Measurements from ENCODE around the gene DGCR6L. TPM values are rescaled to one million over a fixed set of nuclear protein-coding genes. Genes with fewer than 3 reads are reported as not detected.
A peak's percentile ranks its signal among the peaks of the same experiment; 100 is the strongest.
"Not testable (repeated sequence)": the region's sequence is repeated elsewhere in the genome, so short reads cannot be mapped to it uniquely, and the experiment has no call there.

The DGCR6L gene
- total RNA-seq, 1 experiment from 2014 or later: 122 TPM

GRCh38 chr22:20271114-20271994 lies 48.5 kb downstream of the DGCR6L start:
- in situ Hi-C loops (cut with HindIII; ENCODE audit: low pct_unique_long_range_greater_than_20kb, low sequenced_read_pairs): no loop called here
- DNase-seq (ENCODE audit: low read depth): no peak

- in situ Hi-C loops (cut with HindIII; ENCODE audit: low pct_unique_long_range_greater_than_20kb, low sequenced_read_pairs): not testable (repeated sequence)
These were observed 49.4 kb downstream of the DGCR6L start for GRCh38 chr22:20270190-20271113.

GRCh38 chr22:20269673-20270072 lies 50.2 kb downstream of the DGCR6L start:
- in situ Hi-C loops (cut with HindIII; ENCODE audit: low pct_unique_long_range_greater_than_20kb, low sequenced_read_pairs); DNase-seq (ENCODE audit: low read depth): not testable (repeated sequence)

More at GRCh38 chr22:20270190-20271113, 49.4 kb downstream of the DGCR6L start:
- not testable (repeated sequence) for DNase-seq (ENCODE audit: low read depth)

- DNase-seq (ENCODE audit: low read depth); in situ Hi-C loops (cut with HindIII; ENCODE audit: low pct_unique_long_range_greater_than_20kb, low sequenced_read_pairs): not testable (repeated sequence)
These were observed 50.7 kb downstream of the DGCR6L start for GRCh38 chr22:20269201-20269600.

GRCh38 chr22:20268279-20269012 lies 51.4 kb downstream of the DGCR6L start, which contains the start of gene RTN4R:
TSS of gene RTN4R (minus strand) at chr22:20268318. CDS start at chr22:20268092, 226 bp downstream.
- in situ Hi-C loops (cut with HindIII; ENCODE audit: low pct_unique_long_range_greater_than_20kb, low sequenced_read_pairs): no loop called here
- DNase-seq (ENCODE audit: low read depth): peak; percentile 50

- DNase-seq (ENCODE audit: low read depth): peak; percentile 20
- in situ Hi-C loops (cut with HindIII; ENCODE audit: low pct_unique_long_range_greater_than_20kb, low sequenced_read_pairs): no loop called here
These were observed 52.2 kb downstream of the DGCR6L start for GRCh38 chr22:20267441-20268278.

GRCh38 chr22:20266667-20267440 lies 53.0 kb downstream of the DGCR6L start:
- DNase-seq (ENCODE audit: low read depth); in situ Hi-C loops (cut with HindIII; ENCODE audit: low pct_unique_long_range_greater_than_20kb, low sequenced_read_pairs): not testable (repeated sequence)

GRCh38 chr22:20265772-20266666 lies 53.8 kb downstream of the DGCR6L start:
- DNase-seq (ENCODE audit: low read depth); in situ Hi-C loops (cut with HindIII; ENCODE audit: low pct_unique_long_range_greater_than_20kb, low sequenced_read_pairs): not testable (repeated sequence)

GRCh38 chr22:20264614-20265452 lies 55.0 kb downstream of the DGCR6L start:
- no peak for DNase-seq (ENCODE audit: low read depth)
- in situ Hi-C loops (cut with HindIII; ENCODE audit: low pct_unique_long_range_greater_than_20kb, low sequenced_read_pairs): no loop called here

Other genes starting within 250 kb of the DGCR6L start
- 8.8 and 26.8 TPM in 2 replicates for gene DGCR8, start 239.8 kb downstream of the DGCR6L start, total RNA-seq (2014; rRNA removed; shearing (Covaris generic); ENCODE audit: low replicate concordance)
- gene RANBP1, start 204.0 kb downstream of the DGCR6L start, total RNA-seq (2014; rRNA removed; shearing (Covaris generic); ENCODE audit: low replicate concordance): 816 and 890 TPM in 2 replicates
- 55.3 and 76.4 TPM in 2 replicates for gene TRMT2A, start 202.8 kb downstream of the DGCR6L start, total RNA-seq (2014; rRNA removed; shearing (Covaris generic); ENCODE audit: low replicate concordance)
- 12.6 and 21.8 TPM in 2 replicates for gene ZDHHC8, start 188.3 kb downstream of the DGCR6L start, total RNA-seq (2014; rRNA removed; shearing (Covaris generic); ENCODE audit: low replicate concordance)
- not detected in 2 replicates for gene CCDC188, start 169.0 kb downstream of the DGCR6L start, total RNA-seq (2014; rRNA removed; shearing (Covaris generic); ENCODE audit: low replicate concordance)
- 11.9 and 13.1 TPM in 2 replicates for gene RTN4R, start 51.7 kb downstream of the DGCR6L start, total RNA-seq (2014; rRNA removed; shearing (Covaris generic); ENCODE audit: low replicate concordance)
- 14.0 and 16.8 TPM in 2 replicates for gene ZNF74, start 74.1 kb upstream of the DGCR6L start, total RNA-seq (2014; rRNA removed; shearing (Covaris generic); ENCODE audit: low replicate concordance)
- gene SCARF2, start 117.8 kb upstream of the DGCR6L start, total RNA-seq (2014; rRNA removed; shearing (Covaris generic); ENCODE audit: low replicate concordance): 1.2 and 3.1 TPM in 2 replicates
- gene KLHL22, start 175.7 kb upstream of the DGCR6L start, total RNA-seq (2014; rRNA removed; shearing (Covaris generic); ENCODE audit: low replicate concordance): 11.8 and 23.6 TPM in 2 replicates
- 31.0 and 56.8 TPM in 2 replicates for gene MED15, start 187.6 kb upstream of the DGCR6L start, total RNA-seq (2014; rRNA removed; shearing (Covaris generic); ENCODE audit: low replicate concordance)